ENCODE measurements around the gene CEP44.
A peak's percentile ranks its signal among the peaks of the same experiment; 100 is the strongest.
"Not testable (repeated sequence)": the region's sequence is repeated elsewhere in the genome, so short reads cannot be mapped to it uniquely, and the experiment has no call there.

The CEP44 gene

DNA sequence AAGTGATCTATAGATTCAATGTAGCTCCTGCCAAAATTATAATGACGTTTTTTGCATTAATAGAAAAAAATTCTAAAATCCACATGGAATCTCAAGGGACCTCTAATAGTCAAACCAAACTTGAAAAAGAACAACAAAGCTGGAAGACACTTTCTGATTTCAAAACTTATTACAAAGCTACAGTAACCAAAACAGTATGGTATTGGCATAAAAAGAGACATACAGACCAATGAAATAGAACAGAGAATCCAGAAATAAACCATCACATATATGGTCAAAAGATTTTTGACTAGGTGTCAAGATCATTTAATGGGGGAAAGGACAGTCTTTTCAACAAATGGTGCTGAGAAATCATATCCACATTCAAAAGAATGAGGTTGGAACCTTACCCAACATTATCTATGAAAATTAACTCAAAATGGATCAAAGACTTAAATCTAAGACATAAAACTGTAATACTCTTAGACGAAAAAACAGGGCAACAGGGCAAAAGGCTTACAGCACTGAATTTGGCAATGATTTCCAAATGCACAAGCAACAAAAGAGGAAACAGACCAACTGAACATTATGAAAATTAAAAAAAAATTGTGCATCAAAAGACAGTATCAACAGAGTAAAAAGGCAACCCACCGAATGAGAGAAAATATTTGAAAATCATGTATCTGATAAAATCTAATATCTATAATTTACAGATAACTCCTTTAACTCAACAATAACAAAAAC lies 4.1 kb upstream of the CEP44 start:
- DNase-seq: no peak

DNA sequence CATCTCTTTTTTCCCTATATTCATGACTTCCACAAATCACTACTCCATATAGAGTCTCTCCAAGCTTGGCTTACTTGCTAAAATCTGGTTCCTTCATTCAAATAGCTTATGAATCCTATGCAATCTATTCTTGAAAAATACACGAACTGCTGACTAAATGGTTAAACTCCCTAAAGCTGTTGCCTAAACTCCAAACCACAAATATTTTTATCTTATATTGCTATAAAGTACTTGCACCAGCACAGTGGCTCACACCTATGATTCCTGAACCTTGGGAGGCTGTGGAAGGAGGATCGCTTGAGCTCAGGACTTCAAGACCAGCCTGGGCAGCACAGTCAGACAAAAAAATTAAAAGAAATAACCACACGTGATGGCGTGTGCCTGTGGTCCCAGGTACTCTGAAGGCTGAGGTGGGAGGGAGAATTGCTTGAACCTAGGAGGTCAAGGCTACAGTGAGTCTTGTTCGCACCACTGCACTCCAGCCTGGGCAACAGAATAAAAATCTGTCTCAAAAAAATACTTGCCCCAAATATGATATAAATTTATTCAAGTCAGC lies 2.5 kb upstream of the CEP44 start:
- no peak for DNase-seq

DNA sequence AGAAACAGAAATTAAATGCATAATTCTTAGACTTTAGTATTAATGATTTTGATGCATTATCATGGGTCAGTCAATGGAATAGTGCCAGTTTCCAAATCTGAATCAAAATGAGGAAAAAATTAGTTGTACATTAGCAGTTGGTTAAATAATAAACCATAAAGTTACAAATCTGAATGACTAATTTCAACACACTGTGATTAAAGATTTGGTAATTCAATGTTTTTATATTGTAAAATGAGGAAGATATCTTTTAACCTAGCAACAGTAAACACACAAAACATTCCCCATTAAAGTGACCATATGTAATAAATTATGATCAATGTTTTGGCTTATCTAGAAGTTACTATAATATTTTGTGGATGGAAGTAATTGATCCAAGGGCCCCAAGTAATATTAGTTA lies 1.8 kb upstream of the CEP44 start:
- no peak for DNase-seq

DNA sequence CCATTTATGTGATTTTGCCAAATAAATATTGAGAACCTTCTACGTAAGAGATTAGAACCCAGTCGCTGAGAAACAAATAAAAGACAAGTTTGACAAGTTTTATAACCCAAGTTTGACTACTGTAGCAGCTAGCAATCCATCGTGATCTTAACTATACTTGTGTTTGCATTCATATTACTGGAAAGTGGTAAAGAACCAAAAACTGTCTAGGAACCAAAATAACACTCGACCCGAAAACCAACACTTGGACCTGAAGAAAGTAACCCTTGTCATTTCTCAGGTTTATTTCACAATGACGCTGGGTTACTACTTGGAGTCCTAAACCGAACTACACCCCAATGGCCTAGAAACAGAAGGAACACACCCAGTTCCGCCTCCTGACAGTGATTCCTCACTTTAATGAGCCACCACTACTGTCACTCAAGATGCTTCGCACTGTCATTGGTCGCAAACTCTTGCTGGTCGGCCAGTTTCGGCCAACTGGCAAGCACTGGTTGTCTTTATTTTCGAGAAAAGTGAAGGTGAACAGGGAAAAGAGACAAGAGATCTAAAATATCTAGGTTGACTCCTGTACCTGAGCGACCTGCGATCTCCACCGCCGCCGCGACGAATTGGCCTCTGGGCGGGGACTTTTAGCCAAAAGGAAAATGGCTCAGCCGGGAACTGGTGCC lies 740 bp upstream of the CEP44 start:
- DNase-seq: peak; percentile 58 to 62

DNA sequence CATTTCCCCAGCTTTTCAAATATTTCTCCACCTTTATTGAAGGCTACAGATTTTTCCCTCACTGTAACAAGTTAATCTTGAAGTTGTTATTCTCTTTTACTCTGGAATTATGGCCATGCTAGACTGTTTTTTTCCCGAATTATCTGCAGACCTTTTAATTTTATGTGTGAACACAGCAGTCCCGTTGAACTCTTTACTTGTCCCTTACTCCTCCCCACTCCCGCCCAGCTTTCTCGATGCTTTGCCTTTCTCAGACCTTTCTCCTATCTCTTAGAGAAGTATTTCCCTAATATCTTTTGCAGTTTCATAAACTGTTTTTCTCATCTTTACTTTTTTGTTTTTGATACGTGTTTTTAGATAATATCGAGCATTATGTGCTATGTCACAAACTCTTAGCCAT lies 776 bp downstream of the CEP44 start:
- DNase-seq: no peak

DNA sequence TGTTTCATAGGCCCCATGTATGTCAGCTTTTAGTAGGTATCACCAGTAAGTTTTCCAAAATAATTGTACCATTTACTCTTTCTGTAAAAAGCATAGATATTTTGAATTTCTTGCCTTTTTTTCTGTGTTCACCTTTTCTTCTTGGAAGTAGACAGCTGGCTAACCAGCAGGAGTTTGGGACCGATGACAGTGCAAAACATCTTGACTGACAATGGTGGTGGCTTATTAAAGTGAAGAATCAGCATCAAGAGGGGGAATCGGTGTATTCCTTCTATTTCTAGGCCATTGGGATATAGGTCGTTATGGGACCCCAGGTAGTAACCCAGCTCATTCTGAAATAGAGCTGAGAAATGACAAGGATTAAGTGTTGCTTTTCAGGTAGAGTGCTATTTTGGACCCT lies 3.2 kb downstream of the CEP44 start:
- DNase-seq: no peak

DNA sequence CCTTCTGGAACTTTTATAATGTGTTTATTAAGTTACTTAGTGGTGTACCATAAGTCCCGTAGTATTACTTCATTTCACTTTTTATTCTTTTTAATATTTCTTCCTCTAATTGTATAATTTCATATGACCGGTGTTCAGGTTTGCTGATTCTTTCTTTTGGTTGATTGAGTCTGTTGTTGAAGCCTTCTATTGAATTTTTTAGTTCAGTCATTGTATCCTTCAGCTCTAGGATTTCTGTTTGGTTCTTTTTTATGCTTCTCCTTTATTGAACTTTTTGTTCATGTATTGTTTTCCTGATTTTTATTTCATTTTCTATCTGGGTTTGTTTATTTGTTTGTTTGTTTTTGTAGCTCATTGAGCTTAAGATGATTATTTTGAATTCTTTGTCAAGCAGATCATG lies 8.8 kb downstream of the CEP44 start:
- no peak for DNase-seq

DNA sequence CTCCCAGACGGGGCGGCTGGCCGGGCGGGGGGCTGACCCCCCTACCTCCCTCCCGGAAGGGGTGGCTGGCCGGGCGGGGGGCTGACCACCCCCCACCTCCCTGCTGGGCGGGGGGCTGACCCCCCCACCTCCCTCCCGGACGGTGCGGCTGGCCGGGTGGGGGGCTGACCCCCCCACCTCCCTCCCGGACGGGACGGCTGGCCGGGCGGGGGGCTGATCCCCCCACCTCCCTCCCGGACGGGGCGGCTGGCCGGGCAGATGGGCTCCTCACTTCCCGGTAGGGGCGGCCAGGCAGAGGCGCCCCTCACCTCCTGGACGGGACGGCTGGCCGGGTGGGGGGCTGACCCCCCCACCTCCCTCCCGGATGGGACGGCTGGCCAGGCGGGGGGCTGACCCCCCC lies 10.9 kb downstream of the CEP44 start:
- not testable (repeated sequence) for DNase-seq

DNA sequence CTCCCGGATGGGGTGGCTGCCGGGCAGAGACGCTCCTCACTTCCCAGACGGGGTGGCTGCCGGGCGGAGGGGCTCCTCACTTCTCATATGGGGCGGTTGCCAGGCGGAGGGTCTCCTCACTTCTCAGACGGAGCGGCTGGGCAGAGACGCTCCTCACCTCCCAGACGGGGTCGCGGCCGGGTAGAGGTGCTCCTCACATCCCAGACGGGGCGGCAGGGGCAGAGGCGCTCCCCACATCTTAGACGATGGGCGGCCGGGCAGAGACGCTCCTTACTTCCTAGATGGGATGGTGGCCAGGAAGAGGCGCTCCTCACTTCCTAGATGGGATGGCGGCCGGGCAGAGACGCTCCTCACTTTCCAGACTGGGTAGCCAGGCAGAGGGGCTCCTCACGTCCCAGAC lies 11.4 kb downstream of the CEP44 start:
- not testable (repeated sequence) for DNase-seq

DNA sequence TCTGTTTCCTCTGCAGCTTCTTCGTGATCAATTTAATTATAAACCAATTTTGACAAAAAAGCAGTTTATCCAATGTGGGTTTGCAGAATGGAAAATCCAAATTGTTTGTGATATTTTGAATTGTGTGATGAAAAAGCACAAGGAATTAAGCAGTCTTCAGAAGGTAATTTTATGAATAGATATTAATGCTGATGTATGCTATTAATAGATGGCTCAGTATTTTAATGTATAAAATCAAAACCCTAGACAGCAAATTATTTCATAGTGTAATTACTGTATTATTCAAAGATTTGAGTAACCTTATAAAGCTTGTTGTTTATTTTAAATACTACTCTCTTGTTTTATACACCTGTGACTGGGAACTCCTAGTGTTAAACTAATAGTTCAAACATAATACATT lies 20.0 kb downstream of the CEP44 start:
- no peak for DNase-seq

DNA sequence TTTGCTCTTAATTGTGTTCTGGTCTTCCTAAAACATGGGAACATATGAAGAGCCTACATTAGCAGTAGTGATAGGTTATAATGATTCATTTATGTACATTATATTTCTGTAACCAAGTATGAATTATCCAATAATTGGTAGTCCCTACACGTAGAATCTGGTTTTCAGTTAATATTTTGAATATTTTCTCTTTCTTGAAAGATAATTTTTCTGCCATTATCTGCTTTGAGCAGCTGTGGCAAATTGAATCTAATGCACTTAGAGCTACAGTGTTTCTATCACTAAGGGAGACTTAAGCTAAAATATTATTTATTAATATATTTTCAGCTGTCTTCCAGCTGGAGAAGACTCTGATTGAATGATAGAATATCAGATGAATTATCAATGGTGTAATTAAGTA lies 21.0 kb downstream of the CEP44 start:
- no peak for DNase-seq

DNA sequence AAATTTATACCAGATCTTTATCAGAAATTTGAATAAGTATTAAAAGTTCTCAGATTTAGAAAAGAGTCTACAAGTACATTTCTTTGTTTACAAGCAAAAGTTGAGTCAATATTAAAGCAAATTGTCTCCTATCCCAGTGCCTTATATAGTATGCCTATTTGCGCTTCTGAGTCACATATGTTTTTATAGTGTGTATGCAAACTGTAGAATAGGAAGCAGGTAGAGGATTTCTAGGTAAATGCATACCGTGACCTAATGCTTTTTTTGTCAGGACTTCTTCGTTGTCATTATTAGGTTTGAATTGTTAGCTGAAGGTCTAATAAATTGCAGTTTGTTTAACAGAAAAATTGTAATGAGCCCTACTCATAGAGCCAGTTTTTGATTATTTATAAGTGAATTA lies 22.2 kb downstream of the CEP44 start:
- DNase-seq: no peak

DNA sequence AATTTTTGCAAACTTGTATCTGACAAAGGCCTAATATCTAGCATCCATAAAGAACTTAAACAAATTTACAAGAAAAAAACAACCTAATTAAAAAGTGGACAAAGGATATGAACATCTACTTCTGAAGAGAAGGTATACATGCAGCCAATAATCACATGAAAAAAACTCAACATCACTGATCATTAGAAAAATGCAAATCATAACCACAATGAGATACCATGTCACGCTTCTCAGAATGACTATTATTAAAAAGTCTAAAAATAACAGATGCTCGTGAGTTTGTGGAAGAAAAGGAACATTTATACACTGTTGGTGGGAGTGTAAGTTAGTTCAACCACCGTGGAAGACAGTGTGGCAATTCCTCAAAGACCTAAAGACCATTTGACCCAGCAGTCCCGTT lies 24.0 kb downstream of the CEP44 start:
- DNase-seq: no peak

DNA sequence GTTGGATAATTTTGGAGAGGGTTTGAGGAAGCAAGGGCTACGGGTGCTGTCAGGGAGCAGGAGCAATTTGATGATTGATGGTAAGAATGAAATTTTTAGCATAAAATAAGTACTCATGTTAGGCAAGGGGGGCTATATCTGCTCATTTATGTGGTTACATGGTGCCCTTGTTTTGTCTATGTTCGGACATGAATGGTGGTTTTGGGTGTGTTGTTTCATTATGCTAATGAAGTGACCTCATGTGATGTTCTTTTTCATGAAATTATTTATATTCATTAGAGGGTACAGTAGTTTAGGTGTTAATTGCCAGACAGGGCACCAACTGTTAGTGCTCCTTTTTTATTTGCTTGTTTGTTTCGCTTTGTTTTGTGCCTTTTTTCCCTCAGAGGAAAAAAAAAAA lies 29.3 kb downstream of the CEP44 start:
- no peak for DNase-seq

DNA sequence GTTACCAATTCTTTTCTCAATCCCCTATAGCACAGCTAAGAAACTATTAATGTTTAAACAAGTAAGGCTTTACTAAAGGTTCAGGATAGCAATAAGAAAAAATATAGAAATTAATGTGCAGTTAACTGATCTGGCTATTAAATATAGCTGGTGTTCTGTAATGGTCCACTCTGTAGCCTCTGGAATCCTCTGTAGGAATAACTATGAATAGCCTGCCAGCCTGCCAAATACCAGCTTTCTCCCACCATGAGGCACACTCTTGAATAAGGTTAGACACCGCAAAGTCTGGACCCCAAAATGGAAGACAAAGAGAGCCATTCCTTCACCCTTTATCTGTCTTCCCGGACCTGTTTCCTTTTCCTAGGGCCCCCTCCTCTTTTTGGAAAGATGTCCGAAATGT lies 30.6 kb downstream of the CEP44 start:
- no peak for DNase-seq

DNA sequence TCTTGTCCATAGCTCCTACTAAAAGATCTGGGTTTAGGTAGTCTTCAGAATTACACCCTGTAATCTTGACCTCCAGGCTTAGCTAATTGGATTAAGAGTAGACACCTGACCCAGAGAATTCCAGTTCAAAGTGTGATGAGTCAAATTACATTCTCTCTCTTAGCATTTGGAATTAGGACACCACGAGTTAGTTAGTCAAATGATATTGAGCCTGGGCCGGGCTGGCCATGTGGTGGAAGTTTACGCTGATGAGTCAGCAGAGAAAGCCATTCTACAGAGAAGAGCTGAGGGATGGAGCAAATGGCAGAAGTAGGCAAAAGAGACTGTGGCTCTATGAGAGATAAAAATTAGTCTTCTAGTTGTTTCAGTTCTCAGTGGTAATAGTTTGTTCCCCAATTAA lies 31.1 kb downstream of the CEP44 start:
- no peak for DNase-seq

DNA sequence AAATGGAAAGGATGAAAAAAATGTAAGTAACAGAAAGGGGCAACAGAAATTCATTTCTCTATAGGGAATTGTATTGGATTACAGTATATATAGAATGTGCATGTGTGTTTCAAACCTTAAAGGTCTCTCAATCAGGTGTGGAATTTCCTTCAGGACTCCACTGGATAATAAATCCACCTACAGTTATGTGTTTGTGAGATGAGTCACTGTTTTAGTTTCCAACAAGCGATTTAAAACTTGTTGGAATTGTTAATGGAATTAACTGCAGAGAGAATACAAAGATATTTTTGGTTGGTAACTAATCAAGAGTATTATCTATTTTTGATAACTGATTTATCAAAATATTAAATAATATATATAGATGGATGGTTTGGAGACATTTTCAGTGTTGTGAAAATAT lies 32.8 kb downstream of the CEP44 start:
- DNase-seq: no peak

DNA sequence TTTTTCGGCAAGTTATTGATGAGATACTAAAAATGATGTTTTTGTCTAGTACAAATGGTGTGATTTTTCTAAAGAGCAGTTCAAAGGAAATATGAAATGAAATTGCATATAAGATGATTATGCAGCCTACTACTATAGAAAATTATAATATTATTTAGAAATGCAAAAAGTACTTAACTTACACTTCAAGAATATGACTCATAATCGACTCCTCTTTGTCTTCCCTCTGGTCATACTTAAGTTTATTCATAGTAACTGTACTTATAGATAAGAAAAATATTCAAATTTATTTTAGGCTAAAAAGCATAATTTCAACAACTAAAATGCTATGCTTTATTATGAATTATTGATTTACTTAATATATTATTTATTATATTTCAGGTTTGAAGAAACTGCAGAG lies 33.2 kb downstream of the CEP44 start:
- DNase-seq: no peak

DNA sequence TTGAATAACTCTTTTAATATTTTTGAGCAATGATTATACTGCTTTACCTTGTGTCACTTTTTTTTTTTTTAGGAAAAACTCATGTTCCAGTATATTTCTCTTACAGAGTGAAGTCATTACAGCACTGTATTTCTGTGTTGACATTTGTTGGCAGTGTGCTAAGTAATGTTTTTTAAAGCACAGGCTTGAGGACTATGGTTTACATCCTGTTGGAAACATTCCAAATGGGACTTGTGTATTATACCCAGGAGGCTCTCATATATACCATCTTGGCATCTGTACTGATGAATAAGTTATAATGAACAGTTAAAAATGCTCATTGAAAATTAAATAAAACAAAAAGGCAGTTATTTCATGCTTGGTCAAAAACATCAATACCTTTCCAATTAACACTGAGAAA lies 33.8 kb downstream of the CEP44 start:
- no peak for DNase-seq

DNA sequence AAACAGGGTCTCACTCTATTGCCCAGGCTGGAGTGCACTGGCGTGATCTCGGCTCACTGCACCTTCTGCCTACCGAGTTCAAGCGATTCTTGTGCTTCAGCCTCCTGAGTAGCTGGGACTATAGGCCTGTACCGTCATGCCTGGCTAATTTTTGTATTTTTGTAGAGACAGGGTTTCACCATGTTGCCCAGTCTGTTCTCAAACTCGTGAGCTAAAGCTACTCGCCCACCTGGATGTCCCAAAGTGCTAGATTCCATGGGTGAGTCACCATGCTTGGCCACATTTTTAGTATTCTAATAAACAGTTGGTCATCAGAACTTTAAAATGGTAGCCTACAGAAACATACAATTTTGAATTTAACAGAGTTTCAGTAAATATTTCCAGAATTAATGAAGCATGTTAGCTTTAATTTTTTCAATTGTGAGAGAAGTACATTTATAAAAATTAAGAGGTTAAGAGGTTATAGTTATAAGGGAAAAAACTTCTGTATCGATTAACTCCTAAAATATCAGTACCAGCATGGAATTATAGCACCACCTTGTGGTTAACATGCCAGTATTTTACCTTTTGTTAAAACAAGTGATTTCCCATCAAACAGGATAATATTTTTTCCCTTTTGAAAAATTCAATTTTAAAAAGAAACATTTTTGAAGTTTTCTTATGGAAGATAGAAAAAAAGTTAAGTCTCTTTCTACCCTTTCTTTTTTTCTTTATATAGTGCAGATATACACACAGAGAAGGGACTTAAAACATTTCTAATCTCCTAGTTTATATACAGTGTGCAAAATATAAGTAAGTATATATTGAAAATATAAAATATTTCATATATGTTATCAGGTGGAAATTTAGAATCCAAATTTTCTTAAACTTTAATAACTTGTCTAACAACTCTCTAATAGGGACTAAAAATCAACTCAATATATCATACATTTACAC lies 35.4 kb downstream of the CEP44 start:
- DNase-seq: no peak

DNA sequence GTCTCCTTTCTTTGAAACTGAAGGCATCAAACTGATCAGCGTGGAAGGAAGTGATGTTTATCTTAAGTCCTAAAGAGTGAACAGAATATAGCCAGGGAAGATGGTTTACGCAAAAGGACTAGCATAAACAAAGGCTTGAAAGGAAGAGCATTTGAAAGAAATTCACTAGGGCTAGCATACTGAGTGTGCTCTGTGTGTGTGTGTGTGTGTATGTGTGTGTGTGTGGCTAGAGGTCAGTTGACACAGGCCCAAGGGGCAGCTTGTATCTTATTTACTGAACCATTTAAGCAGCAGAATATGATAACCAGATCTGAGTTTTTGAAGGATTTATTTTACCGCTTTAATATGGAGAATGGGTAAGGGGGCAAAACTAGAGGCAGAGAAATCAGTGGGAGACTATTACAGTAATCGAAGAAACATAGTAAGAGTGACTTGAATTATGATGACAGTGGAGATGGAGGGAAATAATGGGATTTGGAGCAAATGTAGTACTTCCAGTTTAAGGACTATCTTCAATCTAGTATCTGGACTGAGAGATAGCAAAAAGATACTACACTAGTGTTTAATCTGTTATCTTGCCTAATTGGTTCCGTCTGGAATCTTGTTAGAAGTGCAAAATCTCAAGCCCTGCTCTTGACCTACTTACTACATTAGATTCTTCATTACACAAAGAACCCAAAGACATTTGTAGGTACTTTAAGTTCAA lies 36.9 kb downstream of the CEP44 start:
- DNase-seq: no peak

DNA sequence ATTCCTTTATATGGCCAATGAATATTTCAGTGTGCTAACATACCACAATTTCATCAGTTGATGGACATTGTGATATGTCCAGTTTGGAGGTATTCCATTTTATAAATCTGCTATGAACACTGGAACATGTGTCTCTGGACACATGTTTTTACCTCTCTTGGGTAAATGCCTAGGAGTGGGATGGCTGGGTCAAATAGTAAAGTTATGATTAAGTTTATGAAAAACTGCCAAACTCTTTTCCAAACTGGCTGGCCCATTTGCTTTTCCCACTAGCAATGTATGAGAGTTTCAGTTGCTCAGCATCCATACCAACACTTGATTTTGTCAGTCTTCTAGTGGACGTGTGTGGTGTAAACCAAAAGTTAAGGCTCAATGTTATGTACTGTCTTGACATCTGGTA lies 40.5 kb downstream of the CEP44 start:
- no peak for DNase-seq

DNA sequence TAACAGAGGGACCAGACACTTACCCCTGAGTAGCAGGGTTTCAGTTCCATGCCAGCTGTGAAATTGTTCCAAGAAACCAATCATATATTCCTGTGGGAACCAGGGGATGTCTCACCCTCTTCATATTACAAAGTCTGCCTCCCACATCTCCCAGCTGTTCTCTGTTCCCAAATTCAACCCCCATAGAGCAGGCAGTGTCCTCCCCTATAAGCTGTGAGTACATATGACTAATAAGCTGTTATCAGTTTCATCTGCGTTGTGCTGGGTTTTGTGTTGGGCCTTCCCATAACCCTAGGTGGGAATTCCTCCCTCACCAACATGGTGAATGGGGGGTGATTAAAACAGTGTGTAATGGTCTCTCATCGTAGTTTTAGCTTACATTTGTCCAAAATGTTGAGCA lies 41.0 kb downstream of the CEP44 start:
- no peak for DNase-seq

Data from activated CD4-positive, alpha-beta T cell treated with anti-CD3 and anti-CD28 coated beads, Interleukin-2, amount 50 U/mL, for 4 hours (primary cell).